Glomerular visceral epithelial cell (primary cell): ENCODE measurements around the gene DMXL1.
A peak's percentile ranks its signal among the peaks of the same experiment; 100 is the strongest.
"Not testable (repeated sequence)": the region's sequence is repeated elsewhere in the genome, so short reads cannot be mapped to it uniquely, and the experiment has no call there.

Experiments used
- DNase-seq: peaks from one replicate; pipeline ENCODE4 v3.0.0-alpha.2; 2016; ENCODE audit errors: extremely low spot score

The DMXL1 gene

GRCh38 chr5:119212676-119213075, 141.8 kb downstream of the DMXL1 start:
- DNase-seq, result no peak

DNA sequence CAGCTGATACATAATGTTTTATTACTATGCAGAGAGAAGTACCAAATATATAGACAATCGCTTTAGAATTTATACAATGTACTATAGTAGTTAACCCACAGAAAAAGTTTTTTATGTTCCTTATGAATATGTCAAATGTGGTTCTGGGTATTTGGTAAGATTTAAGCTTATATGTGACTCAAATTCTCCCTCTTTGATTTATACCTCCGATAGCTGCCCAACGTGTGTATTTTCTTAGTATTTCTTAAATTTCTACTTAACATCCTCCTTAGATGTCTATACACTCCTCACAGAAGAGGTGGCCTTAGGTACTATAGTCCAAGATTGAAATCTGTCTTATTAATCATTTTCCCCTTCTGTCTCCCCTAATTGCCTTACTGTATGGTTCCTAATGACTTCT, 146.3 kb downstream of the DMXL1 start:
- DNase-seq, result no peak

- no peak for DNase-seq
These were observed 148.2 kb downstream of the DMXL1 start for GRCh38 chr5:119218830-119219782.

DNA sequence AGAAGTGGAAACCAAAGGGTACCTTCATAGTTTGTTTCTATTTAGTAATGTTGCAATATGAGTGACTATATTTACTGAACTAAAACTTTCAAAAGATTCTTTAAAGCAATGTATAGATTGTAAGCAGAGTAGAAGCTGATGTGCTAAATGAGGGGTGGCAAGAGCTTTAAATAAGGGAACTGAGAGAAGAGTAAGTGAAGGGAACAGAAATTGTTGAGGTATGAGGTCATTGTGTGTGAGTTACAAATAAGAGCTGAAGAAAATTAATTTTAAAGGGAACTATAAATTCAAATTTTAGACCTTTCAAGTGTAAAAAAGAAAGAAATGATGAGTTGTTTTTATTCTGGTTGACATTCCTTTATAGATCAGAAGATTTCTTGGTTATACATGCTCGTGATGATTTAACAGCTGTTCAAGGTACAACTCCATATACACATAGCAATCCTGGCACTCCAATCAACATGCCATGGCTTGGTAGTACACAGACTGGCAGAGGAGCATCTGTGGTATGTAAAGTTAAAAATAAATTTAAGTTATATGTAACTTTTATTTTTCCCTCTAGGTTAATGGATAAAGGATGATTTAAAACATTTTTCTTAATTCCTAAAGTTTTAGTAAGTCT, 149.8 kb downstream of the DMXL1 start:
- peak; percentile 2 for DNase-seq

DNA sequence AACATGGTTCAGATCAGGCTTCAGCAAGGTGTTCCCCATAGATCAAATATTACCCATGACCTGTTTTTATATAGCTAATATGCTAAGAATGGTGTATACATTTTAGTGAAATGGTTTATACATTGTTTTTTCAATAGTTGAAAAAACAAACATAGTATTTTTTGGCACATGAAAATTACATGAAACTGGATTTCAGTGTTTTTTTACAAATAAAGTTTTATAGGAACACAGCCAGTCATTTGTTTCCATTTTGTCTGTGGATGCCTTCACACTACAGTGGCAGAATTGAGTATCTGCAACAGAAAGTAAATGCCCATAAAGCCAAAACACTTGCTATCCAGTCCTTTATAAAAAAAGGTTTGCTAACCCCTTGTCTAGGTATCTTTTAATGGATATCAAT, 150.4 kb downstream of the DMXL1 start:
- no peak for DNase-seq

- no peak for DNase-seq
These were observed 159.1 kb downstream of the DMXL1 start for GRCh38 chr5:119229950-119230349.

DNA sequence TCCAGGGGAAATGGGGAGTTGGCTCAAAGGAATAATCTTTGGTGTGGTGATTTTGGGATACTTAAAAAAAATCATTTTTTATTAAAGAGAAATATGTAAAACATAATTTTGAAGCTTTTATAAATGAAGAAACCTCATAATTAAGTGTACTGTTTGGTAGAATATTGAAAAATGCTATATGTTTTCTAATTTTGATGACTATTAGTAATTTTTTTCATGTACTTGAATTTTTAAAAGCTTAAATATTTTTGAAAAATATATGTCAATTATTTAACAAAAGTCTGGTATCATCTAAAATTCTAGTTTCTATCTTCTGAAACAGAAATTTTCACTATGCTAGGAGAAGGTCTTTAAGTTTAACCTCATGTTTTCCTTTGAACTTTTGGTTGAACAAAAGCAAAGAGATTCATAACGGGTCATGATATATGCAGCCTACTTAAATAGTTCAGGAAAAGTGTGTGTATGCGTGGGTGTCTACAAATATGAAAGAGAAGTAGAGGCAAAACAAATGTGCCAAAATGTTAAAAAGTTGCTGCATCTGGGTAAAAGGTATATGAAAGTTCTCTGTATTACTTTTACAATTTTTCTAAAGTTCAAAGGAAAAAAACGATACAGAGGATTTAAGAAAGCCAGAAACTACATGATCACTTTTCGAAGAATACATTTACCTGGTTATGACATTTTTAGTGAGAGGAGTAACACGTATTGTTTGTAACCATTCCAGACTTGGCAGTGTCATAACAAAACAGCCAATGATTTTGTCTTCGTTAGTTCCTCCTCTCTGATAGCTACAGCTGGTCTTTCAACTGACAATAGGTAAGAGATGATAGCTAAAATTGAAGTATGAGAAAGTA, 167.6 kb downstream of the DMXL1 start:
- DNase-seq, result no peak

- no peak for DNase-seq
These were observed 168.2 kb downstream of the DMXL1 start for GRCh38 chr5:119239119-119239417.

GRCh38 chr5:119239826-119240225, 168.9 kb downstream of the DMXL1 start:
- DNase-seq, result not testable (repeated sequence)

DNA sequence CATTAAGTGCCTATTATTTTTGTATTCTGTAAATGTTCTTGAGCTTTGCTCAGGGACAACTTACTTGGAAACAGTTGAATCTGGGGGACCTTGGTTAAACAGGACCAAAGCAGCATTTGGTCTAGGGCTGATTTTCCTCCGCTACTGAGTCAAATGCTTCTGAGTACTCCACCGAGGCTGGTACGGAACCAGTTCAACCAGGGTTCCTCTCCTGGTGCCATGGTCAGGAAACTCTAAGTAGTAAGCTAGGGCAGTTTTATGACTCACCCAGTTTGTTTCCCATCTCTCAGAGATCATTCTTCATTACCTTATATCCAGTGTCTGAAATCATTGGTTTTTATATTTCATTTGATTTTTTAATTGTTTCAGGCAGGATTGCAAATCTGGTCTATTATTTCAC, 173.0 kb downstream of the DMXL1 start:
- DNase-seq, result no peak

DNA sequence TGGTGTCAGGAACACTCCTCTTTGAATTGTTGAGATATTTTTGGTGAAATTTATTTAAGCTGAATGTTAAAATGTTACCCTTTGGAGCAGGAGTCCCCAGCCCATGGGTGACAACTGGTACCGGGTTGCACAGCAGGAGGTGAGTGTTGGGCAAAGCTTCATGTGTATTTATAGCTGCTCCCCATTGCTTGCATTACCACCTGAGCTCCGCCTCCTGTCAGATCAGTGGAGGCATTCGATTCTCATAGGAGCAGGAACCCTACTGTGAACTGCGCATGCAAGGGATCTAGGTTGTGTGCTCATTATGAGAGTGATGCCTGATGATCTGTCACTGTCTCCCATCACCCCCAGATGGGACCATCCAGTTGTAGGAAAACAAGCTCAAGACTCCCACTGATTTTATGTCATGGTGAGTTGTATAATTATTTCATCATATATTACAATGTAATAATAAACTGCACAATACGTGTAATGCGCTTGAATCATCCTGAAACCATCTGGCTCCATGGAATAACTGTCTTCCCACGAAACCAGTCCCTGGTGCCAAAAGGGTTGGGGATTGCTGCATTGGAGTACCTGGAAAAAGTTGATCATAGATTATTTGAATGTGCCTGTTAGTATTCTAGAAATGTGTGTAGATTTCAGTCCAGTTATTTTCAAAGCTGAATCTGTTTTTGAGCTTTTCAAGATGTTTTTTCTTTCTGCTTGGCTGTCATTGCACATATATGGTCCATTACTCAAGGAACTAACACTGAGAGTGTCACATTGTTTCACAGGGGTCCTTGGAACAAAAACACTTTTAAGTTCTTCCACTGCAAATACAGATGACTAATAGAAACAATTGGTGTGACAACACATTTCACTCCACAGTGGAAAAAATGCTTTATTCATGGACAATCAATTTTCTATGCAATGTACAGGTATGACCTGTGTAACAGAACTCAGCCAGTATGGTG, 180.3 kb downstream of the DMXL1 start:
- no peak for DNase-seq

DNA sequence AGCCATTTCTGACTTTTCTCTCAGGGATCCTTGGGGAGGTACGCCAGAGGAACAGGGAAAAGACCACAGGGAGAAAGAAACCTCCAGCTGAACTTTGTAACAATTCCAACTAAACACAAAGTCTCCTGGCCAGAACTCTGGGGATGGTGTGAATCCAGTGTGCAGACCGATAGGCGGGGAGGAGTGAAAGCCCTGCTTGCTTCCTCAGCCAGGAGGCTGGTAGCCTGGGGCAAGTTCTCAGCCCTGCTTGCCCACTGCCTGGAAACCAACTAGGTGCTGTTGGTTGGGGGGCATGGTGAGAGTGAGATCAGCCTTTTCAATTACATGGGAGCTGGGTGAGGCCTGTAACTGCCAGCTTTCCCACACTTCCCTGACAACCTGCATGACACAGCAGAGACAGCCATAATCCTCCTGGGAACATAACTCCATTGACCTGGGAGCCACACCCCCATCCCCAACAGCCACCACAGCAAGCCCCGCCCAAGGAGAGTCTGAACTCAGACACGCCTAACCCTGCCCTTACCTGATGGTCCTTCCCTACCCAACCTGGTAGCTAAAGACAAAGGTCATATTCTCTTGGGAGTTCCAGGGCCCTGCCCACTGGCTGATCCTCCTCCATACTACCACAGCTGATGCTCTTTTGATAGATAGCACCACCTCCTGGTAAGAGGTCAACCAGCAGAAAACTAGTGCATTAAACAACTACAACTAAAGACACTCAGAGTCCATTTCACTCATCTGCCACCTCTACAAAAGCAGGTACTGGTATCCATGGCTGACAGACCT, 184.9 kb downstream of the DMXL1 start:
- DNase-seq, result peak; percentile 17

GRCh38 chr5:119257613-119258012, 186.7 kb downstream of the DMXL1 start:
- DNase-seq, result no peak

- no peak for DNase-seq
These were observed 192.8 kb downstream of the DMXL1 start for GRCh38 chr5:119263639-119264038.

GRCh38 chr5:119264186-119264585, 193.3 kb downstream of the DMXL1 start:
- DNase-seq, result no peak

- DNase-seq, result peak; percentile 96
These were observed 197.1 kb downstream of the DMXL1 start for GRCh38 chr5:119267958-119268386.

- peak; percentile 98 for DNase-seq
These were observed 197.6 kb downstream of the DMXL1 start for GRCh38 chr5:119268387-119269060.

GRCh38 chr5:119269061-119269944, 198.4 kb downstream of the DMXL1 start:
- peak; percentile 56 for DNase-seq

- DNase-seq, result no peak
These were observed 199.3 kb downstream of the DMXL1 start for GRCh38 chr5:119270121-119270565.
